AG09319 (cell line): ENCODE measurements around the gene PCMTD2.
"Not testable (repeated sequence)": the region's sequence is repeated elsewhere in the genome, so short reads cannot be mapped to it uniquely, and the experiment has no call there.

Source experiments
- DNase-seq: peaks from one replicate; pipeline ENCODE4 v3.0.0-alpha.2; 2010; ENCODE audit warnings: low read depth; ENCODE audit errors: extremely low read depth
- CTCF ChIP-seq: IDR thresholded peaks from 2 replicates; pipeline ENCODE4 v1.5.1; 2011; ENCODE audit warnings: low read depth, mild to moderate bottlenecking, inconsistent platforms, low read length, moderate library complexity

The PCMTD2 gene

DNA sequence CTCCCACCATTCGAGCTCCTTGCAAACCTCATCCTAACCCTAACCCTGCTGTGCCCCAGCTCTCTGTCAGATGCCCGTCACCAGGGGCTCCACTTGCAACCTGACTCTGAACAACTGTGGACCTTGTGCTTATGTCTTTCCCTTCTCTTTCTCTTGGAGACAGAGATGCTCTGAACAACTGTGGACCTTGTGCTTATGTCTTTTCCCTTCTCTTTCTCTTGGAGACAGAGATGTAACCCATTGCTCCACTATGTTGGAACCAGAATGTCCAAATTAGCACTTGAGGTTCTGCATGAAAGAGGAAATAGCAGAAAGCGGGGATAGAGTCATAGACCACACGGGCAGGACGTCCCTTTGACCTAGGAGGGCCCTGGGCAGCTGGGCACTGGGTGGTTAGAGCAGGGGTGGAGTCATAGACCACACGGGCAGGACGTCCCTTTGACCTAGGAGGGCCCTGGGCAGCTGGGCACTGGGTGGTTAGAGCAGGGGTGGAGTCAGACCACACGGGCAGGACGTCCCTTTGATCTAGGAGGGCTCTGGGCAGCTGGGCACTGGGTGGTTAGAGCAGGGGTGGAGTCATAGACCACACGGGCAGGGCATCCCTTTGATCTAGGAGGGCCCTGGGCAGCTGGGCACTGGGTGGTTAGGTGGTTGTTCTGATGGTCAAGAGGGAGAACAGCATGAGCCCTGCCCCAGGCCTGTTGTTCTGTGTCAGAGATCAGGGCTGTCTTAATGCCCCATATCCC, 22.2 kb downstream of the PCMTD2 start:
- DNase-seq: no peak
- TF ChIP-seq CTCF: no peak

- TF ChIP-seq CTCF: no peak
- DNase-seq: no peak
Measured at GRCh38 chr20:64278317-64278681, 22.8 kb downstream of the PCMTD2 start.

GRCh38 chr20:64279826-64280459, 24.4 kb downstream of the PCMTD2 start:
- no peak for TF ChIP-seq CTCF
- DNase-seq: no peak

DNA sequence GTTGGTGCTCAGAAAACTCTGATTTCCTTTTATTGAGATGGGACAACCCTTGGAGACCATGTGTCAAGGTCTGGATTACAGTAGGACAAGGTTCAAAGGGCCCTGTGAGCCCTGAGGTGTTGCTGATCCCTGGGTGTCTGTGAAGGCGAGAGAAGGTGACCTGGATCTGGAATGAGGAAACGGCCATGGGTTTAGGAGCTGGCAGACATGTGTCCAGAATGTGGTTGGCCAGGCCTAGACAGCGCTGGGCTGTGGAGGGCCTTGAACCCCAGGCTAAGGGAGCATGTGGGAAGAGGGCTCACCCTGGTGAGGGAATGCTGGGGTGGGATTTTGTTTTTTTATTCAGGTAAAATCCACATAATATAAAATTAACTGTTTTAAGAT, 24.9 kb downstream of the PCMTD2 start:
- no peak for DNase-seq
- TF ChIP-seq CTCF: no peak

DNA sequence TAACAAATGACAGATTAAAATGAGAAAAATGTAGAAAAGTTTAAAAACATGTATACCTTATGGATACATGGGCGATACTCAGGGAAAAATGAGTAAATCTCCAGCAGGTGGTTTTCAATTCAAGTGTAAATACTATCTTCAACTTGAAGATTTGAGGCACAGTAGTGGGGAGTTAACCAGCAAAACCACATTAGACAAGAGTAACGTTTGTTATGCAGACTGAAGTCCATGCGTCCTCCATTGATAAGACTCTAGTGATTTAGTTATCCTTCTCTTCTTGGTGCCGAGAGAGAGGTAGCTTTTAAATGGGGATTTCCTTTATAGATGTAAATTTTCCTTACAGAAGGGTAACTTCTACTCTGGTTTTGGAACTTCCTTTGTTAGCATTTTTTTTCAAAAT, 28.1 kb downstream of the PCMTD2 start:
- TF ChIP-seq CTCF: no peak
- DNase-seq: no peak

DNA sequence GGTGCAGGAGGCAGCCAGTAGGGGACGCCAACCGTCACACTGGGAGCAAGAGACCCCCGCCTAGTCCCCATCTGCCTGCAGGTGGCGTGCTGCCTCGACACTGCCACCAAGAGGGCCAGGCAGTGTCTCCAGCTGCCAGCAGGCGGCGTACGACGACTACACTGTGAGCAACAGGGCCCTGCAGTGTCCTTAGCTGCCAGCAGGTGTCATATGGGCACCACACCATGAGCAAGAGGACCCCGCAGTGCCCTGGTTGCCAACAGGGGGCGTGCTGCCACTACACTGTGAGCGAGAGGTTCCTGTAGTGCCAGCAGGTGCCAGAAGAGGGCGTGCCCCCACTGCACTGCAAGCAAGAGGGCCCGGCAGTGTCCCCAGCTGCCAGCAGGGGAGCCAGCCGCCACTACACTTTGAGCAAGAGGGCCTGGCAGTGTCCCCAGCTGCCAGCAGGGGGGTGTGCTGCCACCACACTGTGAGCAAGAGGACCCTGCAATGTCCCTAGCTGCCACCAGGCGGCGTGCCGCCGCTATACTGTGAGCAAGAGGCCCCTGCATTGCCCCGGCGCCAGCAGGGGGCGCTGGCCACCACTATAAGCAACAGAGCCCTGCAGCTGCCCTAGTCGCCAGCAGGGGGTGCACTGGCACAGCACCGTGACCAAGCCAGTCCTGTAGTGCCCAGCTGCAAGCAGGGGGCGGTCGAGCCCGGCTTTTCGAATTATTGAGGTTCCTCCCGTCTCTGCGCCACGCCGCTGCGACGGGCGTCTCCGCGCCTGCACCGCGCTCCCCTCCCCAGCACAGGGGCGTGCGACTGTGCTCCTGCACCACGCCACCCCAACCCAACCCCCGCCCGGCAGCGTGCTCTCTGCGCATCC, 30.3 kb downstream of the PCMTD2 start:
- peak; percentile 39 for TF ChIP-seq CTCF
- not testable (repeated sequence) for DNase-seq

DNA sequence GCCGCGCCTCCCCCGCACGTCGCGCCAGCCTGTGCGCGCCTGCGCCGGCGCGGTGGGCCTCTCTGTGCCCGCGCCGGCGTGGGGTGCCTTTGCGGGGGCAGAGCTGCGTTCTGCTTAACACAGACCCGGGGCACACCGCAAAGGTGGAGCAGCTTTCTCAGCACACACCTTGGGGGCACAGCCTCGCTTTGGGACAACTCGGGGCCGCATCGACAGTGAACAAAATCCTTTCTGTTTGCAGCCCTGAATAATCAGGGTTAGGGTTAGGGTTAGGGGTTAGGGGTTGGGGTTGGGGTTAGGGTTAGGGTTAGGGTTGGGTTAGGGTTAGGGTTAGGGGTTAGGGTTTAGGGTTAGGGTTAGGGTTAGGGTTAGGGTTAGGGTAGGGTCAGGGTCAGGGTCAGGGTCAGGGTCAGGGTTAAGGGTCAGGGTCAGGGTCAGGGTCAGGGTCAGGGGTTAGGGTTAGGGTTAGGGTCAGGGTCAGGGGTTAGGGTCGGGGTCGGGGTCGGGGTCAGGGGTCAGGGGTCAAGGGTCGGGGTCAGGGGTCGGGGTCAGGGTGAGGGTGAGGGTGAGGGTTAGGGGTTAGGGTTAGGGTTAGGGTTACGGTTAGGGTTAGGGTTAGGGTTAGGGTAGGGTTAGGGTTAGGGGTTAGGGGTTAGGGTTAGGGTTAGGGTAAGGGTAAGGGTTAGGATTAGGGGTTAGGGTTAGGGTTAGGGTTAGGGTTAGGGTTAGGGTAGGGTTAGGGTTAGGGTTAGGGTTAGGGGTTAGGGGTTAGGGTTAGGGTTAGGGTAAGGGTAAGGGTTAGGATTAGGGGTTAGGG, 31.1 kb downstream of the PCMTD2 start:
- not testable (repeated sequence) for DNase-seq

- DNase-seq: not testable (repeated sequence)
Measured at GRCh38 chr20:64287264-64287590, 31.7 kb downstream of the PCMTD2 start.

GRCh38 chr20:64292167-64292566, 36.6 kb downstream of the PCMTD2 start:
- not testable (repeated sequence) for DNase-seq

DNA sequence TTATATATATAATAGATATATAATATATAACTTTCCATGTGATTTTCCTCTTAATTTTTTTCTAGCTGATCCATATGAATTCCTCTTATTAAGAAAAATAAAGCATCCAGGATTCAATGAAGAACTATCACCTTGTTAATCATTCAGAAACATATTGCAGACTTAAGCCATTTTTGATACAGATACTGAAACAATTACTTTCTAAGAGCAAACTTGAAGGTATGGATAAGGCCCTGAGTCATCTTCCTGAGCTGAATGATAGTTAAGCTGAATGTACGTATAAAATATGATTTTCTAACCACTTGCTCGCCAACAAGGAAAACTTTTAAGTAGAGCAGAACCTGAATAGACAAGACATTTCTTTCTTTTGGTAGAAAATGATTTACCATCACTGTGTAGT, 47.5 kb downstream of the PCMTD2 start:
- DNase-seq: not testable (repeated sequence)

DNA sequence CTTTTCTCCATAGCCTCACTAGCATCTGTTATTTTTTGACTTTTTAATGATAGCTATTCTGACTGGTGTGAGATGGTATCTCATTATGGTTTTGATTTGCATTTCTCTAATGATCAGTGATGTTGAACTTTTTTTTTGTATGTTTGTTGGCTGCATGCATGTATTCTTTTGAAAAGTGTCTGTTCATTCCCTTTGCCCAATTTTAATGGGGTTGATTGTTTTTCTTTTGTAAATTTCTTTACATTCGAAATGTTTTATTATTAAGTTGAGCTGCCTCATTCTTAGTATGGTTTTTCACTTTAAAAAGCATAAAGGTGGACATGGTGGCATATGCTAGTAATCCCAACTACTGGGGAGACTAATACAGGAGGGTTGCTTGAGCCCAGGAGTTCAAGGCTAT, 58.2 kb downstream of the PCMTD2 start:
- not testable (repeated sequence) for DNase-seq
